GM04504 (cell line): ENCODE data around the gene PIEZO1.

Experiments
- DNase-seq: peaks from one replicate; pipeline ENCODE4 v3.0.0-alpha.2; 2012; ENCODE audit warnings: low read depth

PIEZO1 gene

DNA sequence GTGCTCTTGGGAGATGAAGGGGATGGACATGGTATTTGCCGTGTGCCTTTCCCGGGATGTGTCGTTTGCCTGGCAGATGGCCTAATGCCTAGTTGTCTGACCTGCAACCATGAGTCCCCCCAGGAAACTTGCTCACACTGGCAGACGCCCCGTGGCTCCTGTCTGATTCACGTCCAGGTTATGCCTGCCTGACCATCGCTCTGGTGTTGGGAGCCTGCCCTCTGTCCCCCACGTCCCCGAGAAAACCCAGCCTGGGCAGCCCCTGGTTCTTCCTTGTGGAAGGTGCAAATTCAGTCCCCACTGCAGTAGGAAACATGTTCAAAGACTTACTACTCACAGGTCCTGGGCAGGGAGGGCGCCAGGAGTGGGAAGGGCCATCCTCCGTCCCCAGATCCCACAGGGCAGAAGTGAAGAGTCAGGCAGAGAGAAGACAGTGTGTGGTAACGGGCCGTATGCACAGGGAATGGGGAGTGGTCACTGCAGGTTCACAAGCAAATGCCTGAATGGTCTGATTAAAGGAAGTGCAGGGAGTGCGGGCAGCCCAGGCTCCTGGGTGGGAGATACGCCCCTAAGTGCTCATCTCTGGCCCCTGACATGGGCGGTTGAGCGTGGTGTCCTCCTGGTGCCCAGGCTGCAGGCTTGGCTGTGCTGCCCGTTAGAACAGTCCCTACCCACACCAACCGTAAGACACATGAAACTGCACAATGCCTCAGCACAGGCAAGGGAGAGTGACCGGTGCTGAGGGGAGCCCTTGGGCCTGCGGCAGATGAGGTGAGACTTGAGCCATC, 94.5 kb downstream of the PIEZO1 start:
- DNase-seq = no peak

DNA sequence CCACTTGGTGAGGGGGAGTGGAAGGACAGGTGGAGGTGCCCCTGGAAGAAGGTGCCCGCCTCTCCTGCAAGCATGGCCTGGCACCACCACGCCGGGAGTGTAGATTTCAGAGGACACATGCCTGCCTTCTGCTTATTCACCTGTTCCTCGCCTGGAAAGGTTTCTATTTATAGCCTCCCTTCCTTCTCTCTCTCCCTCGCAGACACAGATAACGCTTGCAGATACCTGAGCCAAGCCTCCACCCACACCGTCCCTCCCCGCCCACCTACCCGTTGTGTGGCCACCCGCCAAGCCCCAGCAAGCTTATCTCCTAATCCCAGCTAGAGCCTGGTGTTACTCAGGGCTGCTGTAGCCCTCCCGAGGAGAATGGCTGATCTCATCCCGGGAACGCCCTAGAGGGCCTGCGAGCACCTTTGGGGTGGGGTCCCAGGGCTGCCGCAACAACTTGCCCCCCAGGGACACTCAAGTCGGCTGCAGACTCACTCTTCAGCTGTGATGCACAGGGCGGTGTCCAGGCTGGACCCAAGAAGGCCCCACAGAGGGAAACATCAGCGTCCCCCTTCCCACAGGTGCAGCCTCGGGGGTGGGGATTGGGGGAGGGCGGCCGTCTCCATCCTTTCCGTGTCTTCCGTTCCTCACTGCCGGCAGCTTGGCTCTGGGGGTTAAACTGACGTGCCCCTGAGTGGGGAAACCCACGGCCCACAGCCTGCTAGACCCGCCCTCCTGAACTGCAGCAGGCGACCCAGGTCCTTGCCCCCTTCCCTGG, 96.8 kb downstream of the PIEZO1 start:
- DNase-seq = no peak

DNA sequence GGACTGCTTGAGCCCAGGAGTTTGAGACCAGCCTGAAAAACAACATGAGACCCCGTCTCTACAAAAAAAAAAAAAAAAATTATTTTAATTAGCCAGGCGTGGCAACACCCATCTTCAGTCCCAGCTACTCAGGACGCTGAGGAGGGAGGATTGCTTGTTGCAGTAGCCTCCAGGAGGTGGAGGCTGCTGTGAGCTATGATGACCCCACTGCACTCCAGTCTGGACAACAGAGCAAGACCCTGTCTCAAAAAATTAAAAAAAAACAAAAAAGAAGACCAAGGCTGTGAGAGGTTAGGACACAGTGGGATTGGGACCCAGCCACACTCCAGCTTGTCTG, 97.4 kb downstream of the PIEZO1 start:
- DNase-seq = no peak

DNA sequence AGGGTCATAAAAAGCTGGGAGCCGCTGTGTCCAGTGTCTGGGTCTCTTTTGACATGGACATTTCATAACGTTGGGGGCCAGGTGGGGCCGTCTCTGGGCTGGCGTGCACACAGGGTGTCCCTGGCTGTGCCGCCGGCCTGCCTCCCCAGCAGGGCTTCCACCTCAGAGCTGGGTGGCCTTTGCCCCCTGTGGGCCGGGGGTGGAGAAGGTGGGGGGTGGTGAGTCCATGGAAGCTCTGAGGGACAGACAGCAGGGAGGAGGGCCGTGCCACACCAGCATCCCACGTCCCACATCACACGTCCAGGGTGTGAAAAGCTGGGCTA, 97.8 kb downstream of the PIEZO1 start:
- DNase-seq = no peak

DNA sequence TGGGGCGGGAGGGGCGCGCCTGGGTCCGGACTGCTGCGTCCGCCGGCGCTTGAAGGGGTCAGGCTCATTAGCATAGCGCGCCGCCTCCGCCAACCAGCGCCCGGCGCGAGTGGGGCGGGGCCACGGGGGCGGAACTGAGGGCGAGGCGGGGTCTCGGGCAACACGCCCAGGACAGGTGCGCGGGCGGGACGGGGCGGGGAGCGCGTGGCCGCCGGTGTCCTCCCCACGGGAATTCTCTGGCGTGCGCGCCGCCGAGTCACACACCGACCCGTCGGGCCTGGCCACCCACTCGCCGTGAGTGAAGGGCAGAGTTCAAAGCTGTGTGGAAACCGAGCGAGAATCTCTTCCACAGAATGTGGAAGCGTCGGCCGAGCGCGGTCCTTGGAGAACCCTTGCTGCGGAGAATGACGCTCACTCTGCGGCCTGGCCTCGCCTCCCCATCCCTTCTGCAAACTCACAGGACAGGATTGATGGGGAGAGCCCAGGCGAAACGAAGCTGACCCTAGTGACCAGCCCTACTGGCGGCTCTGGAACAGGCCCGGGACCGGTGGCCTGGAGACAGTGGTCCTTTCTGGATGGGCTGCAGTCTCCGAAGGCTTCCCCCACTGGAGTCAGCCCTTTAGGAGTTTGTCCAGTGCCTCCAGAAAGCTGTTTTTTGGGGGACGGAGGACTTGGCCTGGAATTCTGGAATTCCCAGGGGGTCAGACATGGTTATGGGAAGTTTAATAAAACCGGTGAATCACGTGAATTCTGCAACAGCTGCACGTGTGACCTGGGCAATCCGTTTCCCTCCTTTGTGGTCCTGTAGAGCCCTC, 98.4 kb downstream of the PIEZO1 start, which contains the start of gene SNAI3:
TSS of gene SNAI3 (minus strand) at position 69 of the 815 bp plus-strand sequence. CDS start 101 bp downstream, outside the sequence.
- no peak for DNase-seq

DNA sequence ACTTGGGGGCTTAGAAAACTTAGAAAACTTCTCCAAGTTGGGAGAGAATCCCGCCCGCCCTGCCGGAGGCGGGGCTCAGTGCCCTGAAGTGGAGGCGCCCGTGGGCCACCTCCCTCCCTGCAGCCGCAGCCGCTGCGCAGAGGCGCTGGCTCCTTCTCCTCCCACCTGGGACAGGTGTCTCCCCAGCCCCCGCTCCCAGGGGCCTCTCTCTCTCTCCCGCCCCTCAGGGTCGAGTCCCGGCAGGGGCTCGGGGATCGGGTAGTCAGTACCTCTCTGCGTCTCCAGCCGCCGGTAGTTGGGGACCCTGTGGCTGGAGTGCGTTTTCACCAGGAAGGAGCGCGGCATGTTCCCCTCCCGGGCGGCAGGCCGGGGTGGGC, 99.0 kb downstream of the PIEZO1 start:
- no peak for DNase-seq

DNA sequence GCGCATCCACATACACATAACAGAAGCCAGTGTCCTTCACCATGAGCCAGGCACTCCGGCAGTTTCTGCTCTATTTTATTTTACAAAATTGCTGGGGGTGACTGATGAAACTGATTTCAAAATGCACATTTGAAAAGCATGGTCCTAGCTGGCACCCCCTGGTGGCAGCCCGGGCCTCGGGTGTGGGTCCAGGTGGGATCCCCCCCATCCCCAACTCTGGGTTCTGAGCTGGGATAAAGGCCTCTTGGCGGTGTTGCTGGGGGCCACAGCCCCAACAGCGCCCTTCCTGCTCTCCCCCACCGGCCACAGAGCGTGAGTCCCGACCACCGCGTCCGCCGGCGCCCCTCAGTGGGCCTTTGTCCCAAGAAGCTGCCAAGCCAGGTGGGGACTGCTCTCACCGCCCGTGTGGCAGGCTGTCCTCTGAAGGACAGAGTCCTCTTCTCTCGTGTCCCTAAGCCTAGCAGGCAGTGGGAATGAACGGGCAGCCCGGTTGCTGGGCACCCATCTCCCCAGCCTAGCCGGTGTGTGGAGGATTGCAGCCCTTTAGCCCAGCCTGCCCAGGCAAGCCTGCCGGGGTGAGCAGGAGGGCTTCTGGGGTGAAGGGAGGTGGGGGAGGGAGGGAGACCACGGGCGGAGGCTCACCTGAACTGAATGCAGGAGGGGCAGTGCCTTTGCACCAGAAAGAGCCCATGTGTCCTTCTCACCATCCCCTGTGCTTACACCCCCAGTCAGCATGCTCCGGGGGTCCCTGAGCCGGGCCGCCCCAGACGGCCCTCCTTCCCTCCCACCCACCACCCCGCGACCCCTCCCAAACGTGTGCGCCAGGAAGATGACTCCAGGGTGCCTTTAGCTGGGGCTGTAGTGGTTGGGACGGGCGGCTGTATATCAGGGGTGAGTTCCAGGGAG, 99.6 kb downstream of the PIEZO1 start:
- DNase-seq = no peak

DNA sequence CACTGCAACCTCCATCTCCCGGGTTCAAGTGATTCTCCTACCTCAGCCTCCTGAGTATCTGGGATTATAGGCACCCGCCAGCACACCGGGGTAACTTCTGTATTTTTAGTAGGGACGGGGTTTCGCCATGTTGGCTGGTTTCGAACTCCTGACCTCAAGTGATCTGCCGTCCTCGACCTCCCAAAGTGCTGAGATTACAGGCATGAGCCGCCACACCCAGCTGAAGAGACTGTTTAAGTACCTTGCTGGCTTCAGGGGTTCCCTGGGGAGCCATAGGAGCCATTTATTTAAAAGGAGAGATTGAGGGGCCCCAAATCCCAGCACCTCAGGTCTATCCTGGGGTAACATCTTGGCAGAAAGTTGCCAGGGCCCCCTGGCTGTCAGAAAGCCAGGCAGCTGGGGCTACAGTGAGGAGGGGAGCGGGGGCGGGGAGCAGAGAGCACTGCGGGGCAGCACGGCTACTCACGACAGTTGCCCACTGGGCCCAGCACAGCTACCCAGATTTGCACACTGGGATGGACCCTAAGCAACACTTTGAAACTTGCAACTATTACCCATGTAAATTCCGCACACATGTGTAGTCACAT, 100.4 kb downstream of the PIEZO1 start:
- DNase-seq = no peak

DNA sequence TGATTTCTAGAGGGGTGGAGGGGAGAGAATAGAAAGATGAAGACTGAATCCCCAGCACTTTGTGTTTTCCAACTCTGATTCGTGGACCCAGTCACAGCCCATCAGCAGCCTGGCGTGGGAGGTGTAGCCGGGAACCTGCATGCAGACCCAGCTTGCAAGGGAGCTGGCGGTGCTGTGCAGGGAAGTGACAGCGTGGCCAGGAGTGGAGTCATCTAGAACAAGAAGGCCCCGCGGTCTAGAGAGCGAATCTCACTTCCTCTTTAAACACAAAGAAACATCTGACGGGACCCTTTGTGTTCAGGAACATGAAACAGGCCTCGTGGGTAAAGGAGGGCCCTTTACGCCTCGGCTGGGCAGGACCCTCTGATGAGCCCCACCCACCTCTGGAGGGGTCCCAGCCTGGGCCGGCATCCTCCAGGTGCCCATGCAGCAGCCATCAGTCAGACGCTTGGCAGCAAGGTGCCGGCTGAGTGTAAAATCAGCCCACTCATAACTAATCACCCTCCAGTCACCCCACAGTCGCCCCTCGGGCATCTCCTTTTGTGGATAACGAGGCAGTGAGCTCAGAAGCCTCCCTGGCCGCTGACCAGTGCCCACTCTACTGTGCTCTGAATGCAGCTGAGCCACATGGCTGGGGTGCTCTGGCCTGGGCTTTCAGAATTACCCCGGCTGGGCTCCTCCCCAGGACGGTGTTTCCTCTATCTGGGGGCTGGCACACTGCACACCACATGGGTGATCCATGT, 103.1 kb downstream of the PIEZO1 start:
- no peak for DNase-seq

DNA sequence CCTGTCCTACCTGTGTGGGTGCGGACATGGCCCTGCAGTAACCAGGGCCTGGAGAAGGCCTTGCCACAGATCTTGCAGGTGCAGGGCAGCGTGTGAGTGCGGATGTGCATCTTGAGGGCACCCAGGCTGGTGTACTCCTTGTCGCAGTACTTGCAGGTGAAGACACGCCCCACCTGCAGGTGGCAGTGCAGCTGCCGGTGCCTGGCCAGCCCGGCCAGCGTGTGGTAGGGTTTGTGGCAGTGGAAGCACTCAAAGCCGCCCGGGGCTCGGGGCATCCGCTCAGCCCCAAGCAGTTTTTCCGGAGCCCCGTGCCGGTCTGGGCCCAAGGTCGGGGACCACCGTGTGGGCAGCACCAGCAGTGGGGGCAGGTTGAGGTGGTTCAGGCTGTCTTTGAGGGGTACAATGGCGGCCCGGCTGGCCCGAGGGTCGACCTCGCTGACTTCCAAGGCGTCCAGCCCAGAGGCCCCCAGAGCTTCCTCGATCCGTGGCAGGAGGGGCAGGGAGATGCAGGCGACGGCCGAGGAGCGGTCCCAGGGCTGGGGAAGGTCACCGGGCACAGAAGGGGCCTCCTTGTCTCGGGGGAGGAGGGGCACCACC, 103.8 kb downstream of the PIEZO1 start:
- DNase-seq = no peak

DNA sequence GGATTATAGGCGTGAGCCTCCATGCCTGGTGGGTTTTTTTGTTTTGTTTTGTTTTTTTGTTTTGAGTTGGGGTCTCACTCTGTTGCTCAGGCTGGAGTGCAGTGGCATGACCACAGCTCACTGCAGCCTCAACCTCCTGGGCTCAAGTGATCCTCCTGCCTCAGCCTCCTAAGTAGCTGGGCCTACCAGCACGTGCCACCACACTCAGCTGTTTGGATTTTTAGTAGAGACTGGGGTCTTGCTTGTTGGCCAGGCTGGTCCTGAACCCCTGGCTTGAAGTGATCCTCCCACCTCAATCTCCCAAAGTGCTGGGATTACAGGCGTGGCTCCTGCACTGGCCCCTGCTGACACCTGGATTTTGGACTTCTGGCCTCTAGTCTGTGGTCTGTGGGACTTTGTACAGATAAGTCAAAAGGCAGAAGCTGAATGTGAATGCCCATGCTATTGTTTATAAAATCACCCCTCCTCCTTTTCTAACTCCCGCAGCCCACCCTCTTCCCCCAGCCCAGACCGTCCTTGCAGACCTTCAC, 104.4 kb downstream of the PIEZO1 start:
- no peak for DNase-seq

DNA sequence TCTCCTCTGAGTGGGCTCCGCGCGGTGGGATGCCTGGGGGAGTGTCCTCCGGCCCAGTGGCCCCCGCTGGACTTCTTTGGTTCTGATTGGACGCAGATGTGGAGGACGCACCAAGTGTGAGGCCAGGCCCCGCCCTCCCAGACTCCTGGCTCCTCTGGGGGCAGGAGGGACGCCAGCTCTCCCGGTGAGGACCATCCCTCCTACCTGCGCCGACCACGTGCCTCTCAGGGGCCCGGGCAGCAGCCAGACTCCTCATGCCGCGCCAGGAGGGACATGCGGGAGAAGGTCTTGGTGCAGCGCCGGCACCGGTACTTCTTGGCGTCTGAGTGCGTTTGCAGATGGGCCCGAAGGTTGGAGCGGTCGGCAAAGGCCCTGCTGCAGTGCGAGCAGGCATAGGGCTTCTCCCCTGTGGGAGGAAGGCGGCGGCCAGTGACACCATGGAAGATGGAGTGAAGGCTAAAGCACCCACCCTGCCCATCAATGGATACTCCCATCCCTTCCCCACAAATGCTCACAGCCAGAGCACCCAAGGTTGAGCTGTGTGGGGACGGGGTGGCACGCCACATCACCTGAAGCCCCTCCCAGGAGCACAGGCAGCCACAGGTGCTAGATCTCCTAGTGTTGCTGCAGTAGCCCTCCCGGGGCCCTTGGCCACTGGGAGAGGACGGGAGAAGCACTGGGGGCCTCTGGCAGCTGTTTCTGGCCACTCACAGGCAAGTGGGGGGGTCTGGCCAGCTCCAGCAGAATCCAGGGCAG, 106.6 kb downstream of the PIEZO1 start:
- DNase-seq = no peak

DNA sequence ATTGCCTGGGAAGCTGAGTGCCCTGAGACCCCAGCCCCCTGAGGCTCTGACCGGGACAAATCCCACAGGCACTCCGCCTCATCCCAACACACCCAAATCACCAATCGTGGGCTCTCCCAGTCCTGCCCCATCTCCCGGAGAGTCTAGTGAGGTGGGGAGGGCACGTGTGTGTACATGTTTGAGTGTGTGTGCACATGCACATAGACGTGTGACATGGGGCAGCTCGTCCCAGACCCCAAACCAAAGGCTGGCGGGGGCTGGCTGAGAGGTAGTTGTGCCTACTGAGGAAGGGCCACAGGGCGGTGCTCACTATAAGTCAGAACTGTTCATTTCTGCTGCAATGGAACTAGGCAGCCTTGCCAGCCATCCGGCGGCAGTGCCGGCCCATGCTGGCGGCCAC, 107.3 kb downstream of the PIEZO1 start:
- no peak for DNase-seq

DNA sequence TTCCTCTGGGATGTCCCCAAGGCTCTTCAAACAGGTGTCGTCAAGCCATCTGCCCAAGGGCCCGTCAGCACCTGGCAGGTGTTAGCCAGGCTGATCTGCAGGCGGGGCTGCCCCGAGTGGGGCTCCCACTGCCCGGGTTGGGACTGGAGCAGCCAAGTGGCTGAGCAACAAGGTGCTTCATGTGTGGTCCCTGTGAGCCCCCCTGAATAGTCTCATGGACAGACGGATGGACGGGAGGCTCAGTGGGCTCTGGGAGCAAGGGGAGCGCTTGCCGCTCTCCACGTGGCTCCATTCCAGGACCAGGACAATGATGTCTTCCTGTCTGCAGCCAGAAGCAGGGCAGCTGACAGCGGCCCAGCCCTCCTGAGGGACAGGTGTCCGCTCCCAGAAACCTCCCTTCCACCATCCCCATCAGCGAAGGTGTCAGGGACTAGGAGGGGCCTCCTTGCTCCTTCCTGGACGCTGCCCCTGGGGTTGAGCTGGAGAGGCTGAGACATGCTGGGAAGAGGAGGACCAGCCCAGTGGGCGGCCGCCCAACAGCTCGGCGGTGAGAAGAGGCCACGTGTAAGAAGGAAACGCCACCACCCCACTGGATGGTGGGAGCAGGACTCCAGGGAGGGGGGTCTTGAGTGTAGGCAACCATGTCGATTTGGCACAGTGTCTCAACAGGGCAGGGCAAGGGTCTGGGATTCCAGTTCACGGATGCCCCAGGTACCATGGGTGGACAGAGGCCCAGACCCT, 108.3 kb downstream of the PIEZO1 start:
- no peak for DNase-seq

DNA sequence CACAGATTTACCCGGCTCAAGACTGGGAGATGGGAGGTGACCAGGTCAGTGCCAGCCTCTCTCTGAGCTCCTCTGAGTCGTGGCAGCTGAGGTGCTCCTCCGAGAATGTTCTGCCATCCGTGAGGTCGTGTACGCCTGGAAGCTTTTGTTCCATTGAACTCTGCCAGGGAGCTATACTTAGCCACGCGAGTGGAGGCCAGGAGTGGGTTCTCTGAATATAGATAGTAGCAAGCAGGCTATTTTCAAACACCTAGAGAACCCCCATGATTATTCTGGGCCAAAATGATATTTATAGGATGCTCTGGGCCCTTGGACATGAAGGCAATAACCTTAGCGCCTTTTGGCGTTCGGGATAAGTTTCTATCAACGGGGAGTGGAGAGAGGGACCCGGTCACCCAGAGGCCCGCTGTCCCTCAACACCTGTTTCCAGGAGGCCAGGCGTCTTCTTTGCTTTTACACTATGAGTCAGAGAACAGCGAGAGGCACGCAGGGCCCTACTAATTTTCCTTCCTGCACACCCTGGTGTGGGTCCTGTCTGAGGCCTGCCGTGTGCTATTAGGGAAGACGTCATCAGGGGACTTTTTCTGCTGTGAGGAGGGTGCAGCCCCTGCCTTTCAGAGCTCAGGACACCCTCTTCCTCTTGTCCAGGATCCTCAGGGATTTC, 111.2 kb downstream of the PIEZO1 start:
- no peak for DNase-seq

DNA sequence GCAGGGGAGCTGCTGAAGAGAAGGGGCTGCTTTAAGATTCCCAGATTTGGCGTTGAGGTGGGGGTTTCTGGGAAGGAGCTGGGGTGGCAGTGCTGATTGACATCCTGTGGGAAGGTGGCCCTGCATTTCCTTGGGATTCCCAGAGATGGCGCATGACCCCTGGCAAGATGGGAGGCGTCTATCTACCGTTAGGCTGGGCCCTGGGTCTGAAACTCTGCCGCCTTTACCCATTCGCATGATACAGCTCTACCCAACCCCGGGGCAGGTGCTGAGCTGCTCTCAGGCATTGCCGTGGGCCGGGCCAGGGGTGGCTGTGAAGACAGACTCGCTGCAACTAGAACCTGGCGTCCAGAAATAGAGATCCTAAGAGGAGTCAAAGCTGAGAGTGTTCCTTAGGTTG, 112.2 kb downstream of the PIEZO1 start:
- no peak for DNase-seq

DNA sequence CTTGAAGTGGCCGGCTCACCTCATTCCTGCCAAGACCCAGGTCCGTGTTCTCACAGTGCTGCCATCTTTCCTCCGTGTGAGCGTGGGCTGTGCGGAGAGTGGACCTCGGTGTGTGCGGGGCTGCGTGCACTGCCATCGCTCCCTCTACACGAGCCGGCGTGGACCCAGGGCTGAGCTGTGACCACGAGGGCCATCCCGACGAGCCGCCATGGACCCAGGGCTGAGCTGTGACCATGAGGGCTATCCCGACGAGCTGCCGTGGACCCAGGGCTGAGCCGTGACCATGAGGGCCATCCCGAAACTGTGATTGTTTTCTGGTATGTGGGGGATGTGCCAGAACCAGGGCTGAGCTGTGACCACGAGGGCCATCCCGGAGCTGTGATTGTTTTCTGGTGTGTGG, 113.2 kb downstream of the PIEZO1 start:
- DNase-seq = no peak

DNA sequence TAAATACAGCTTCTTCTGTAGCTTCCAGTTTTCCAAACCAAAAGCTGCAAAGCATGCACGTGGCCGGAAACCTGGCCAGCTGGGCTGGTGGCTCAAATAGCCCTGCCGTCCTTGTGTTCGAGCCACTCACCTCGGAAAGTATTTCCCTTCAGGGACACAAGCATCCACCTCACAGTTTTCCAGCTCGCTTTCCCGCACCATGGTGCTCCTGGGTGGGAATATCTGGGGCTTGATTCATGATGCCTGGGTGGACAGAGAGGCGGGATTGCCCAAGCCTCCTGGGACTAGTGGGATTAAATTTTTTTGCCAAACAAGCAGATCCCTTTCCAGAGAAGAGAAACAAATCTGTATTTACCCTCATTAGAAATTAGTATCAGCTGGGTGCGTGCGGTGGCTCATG, 115.0 kb downstream of the PIEZO1 start:
- no peak for DNase-seq
